HK-2 (cell line): ENCODE measurements around the gene METTL25B.

ENCODE experiments used
- DNase-seq: peaks from one replicate; pipeline ENCODE4 v3.0.0-alpha.2; 2018; ENCODE audit not compliant: unreplicated experiment

METTL25B gene

DNA sequence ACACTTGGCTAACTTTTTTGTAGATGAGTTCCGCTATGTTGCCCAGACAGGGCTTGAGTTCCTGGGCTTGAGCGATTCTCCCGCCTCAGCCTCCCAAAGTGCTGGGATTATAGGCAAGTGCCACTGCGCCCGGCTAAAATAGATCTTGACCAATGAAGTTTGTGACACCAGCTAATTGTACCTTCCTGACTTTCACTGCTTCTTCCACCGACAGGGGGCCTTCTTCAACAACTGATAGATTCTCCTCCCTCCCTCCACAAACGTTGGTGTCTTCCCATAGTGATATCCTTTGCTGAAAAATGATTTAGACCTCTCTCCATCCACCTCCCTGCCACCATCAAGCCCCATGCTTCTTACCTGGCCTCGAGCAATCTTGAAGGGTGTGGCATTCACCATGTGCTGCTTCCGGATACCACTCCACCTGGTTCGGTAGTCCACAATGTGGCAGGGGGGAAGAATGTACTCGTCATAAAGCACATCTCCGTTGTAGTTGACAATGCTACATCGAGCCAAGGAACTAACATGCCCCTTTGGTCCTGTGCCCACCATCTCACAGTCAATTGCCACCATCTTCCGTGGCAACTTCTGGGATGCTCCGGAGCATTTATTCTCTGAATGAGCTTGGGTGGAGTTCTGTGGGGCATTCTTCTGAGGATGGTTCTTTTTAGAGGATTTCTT lies 1.6 kb upstream of the METTL25B start:
- peak; percentile 57 for DNase-seq

DNA sequence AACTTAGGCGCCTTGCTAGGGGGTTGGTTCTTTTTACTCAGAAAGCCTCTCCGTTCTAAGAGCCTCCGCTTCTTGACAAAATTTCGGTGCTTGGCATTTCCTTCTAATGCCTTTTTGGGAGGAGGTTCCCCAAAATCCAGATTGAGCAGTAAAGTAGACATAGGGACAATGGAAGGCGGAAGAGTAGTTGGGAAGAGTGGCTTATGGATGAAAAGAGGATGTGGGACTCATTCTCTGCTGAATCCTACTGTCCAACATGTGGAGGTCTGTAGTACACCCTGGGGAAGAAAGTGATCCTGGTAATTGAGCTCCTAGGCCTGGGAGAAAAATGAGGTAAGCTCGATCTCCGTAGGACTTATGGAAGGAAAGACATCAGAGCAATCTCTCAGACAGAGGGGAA lies 777 bp upstream of the METTL25B start:
- no peak for DNase-seq

DNA sequence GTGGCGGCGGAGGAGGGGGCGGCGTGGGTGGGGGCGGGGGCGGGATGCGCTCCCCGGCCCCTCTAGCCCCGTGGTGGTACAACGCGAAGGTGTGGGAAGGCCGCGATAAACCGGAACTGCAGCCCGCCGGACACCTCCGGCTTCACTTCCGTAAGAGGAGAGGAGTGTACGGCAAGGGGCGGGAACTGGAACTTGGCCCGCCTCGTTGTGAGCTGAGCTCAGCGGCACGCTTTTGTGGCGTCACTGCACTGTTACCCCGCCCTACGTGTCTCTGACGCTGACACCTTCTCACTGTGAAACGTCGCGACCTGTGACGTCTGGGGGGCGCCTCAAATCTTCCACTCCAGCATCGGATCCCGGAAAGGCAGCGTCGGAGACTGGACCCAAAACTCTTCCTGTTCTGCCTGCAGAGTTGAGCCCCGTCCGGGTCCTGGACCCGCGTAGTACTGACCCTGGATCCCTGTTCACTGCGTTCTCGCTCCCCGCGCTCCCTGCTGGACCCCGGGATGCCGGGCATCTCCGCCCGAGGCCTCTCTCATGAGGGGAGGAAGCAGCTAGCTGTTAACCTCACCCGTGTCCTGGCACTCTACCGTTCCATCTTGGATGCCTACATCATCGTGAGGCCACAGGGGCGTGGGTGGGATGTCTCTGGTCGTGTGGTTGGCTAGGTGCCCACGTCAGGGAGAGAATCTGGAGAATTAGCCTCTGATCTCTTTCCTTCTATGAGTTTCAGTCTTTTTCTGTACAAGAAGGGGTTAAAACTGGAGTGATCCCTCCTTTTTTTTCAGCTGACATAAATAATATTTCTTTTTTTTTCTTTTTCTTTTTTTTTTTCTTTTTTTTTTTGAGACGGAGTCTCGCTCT lies 562 bp downstream of the METTL25B start, which contains the start of gene ISG20L2:
Gene ISG20L2, minus strand, starts transcription at position 168 of the 864 bp plus-strand sequence. CDS start 1,114 bp downstream, outside the sequence.
- DNase-seq = peak; percentile 93

DNA sequence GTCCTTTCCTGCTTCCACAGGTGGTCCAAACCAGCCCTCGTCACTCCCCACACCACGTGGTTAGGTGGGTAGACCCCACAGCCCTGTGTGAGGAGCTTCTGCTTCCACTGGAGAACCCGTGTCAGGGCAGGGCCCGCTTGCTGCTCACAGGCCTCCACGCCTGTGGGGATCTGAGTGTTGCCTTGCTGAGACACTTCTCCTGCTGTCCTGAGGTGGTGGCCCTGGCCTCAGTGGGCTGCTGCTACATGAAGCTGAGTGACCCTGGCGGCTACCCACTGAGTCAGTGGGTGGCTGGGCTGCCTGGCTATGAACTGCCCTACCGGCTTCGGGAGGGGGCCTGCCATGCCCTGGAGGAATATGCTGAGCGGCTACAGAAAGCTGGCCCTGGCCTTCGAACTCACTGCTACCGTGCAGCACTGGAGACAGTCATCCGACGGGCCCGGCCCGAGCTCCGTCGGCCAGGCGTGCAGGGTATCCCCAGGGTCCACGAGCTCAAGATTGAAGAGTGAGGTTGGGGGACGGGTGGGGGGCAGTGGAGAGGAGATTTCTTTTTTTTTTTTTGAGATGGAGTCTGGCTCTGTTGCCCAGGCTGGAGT lies 5.8 kb downstream of the METTL25B start:
- DNase-seq = no peak

DNA sequence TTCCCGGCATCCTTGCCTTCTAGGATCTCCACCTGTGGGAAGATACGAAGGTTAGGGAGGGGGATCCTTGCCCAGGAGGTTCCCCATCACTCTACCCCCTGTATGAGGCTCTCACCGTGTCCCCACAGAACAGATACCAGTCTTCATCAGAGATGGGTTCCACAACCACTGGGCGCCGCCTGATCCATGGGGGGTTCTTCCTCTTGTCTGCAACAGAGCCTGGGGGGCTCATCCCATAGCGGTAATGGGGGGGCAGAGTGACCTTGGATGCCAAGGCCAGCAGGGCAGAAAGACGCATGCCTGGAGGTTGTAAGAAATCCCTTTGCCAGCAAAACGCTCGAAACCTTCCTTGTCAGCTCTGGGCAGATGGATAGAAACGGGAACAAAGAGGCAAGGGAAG lies 10.1 kb downstream of the METTL25B start:
- DNase-seq = no peak

DNA sequence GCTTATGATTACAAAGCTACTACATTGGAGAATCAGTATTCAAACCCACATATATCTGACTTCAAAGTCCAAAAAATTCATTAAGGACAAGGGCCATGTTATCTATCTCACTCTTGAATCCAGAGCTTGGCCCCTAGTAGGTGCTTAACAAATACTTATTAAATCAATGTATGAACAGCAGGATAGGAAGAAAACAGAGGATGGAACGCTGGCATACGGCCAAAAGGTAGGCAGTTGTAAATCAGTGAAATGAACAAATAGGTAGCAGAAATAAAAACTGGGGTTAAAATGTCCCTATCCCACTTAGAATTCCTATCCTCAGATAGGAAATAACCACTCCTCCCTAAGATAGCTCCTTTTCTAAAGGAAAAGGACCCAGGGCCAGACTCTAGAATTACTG lies 10.6 kb downstream of the METTL25B start:
- no peak for DNase-seq

DNA sequence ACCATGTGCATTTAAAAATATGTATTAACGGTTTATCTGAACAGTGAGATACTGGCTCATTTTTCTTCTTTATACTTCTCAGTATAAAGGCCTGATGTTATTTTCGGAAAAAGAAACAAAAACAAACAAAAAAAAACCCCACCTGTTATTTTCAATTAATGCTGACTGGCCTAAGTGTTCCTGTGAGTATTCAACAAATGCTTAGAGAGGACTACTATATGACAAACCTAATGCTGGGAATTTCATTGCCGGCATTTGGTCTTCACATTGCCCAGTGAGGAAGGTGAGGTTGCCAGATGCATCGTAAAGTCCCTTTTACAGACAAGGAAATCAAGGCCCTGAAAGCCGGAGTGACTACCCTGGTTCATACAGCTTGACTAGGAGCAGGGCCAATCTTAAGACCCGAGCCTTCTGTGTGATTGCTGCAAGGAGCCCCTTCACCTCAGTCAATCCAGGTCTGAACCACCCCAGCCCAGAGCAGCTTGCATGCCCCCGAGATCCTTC lies 12.0 kb downstream of the METTL25B start:
- DNase-seq = no peak

DNA sequence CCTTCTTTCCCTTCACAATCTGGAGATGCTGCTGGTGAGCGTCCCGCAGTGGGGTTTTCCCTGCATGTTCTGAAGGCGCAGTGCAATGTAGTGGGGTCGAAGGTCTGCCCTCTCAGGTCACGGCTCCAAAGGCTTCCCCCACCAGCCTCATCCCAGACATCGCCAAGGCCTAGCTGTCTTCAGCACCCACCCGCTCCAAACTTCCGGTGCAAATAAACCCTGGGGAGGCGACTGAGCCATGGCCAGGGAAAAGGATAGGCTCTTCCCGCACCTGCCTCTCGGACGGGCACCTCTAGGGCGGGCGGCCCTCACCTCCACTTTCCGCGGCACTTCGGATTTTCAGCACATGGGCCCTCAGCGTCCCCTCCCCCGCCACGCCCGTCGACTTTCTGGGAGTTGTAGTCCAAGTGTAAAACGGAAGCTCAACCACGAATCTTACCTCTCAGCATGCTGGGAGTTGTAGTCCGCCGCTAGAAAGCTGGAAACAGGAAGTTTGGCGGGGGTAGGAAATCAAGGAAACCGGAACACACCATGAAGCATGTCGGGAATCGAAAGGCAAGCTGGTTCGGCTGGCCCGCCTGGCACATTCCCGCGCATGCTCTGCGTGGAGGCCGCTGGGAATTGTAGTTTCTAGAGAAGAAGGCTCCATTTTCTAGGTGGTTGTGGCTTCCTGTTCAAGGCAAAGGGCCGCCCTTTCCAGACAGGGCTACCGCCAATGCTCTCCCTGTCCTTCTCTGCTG lies 12.6 kb downstream of the METTL25B start, which contains the start of gene MRPL24:
Gene MRPL24, minus strand, starts transcription at position 348 of the 740 bp plus-strand sequence. CDS start 2,384 bp downstream, outside the sequence.
- DNase-seq = peak; percentile 99

DNA sequence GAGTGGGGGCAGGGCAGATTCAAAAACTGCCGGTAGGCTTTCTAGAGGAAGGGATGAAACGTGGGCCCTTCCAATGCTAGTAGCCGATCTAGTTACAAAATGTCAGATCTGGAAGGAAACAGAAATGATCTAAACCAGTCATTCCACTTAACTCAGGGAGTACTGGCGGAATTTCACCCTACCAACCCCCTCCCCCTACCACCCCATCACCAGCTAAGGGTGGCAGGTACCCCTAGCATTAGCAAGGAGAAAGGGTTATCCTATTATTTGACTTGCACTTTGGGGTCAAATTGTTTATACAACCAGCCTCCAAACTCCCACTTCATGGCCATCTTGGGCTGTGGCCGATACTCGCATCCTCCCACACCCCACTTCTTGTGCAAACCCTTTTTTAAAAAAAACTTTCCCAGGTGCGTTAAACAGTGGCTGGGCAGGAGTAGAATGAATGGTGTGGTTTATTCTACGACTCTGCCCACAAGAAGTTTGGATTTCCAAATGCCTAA lies 13.3 kb downstream of the METTL25B start:
- no peak for DNase-seq

DNA sequence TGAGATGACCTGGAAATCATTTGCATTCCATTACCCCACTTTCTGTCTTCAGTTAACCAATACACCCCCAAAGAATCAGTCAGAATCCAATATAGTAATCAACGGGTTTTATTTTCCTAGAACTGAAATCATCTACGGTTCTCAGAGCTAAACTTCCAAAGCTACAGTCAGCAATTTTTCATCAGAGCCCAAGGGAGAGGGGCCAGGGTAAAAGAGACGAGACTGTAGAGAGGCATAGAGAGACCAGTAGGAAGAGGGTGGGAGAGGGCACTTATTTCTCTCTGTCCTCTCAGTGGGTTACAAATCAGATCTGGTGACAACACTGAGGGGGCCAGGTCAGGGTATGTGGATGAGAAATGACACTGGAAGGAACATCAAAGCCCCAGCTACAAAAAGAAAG lies 13.7 kb downstream of the METTL25B start:
- no peak for DNase-seq

DNA sequence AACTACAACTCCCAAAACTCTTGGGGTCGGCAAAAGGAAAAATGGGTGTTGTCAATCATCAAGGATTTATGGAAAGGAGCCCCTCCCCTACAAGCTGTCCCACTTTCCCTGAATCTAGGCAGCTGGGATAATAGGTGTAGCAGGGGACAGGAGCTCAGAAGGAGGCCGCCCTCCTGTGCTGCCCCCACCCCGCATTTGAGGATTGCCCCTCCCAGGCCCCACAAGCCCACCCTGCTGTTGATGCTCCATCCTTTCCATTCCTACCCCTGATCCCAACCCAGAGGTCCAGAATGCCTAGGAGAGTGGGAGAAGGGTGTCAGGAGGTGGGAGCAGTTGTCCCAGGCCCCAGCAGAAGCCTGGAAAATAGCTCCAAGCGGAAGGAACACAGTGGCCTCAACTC lies 14.5 kb downstream of the METTL25B start:
- DNase-seq = no peak

DNA sequence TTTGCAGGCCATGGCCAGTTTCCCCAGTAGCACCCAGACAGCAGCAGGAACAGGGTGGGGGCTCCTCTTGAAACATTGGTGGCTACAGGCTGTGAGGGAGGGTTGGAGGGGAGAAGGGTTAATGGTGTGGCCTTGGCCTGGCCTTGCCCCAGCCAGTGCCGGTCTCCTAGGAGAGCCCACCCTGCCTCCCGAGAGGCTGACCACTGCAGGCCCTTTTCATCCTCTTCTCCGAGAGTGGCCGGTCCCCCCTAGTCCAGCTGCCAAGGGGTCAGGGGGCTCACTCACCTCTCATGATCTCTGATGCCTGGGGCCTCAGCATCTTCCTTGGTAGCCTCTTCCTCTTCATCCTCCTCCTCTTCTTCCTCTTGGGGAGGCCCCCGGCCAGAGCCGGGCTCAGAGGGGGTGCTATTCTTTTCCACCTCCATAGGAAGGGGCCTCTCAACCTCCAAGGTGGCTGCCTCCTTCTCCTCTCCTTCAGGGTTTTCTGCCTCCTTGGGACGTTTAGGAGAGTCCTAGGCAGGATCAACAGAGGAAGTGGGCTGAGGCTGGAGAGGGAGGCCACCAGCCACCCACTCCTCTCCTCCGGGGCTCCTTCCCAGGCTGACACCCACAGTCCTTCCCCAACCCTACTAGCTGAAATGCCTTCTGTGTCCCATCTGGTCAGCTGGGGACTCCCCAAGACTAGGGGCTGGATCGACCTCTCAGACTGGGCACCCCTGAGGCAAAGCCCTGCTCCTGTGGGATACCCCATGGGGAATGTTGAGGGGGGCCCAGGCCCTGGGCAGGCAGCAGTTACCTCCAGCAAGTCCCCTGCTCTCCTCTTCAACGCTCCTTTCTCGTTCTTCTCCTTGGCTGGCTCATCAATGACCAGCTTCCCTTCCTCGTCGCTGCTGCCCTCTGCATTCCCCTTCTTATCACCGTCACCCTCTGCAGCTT lies 15.4 kb downstream of the METTL25B start:
- no peak for DNase-seq

DNA sequence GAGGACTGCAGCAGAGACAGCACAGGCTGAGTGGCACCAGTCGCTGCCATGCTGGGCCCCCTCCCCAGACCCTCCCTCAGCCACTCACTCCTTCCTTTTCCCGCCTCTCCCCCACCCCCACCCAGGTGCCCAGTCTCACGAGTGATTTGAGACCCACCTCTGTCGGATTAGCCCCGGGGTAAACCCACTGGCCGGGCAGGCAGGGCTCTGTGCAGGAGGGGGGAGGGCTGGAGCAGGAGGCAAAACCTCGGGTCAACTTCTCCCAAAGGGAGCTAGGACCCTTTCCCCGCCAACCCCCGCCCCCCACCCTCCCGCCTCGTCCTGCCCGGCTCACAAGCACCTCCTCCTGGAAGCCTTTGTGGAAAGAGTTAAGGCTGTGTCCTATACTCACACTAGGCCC lies 16.1 kb downstream of the METTL25B start:
- no peak for DNase-seq

DNA sequence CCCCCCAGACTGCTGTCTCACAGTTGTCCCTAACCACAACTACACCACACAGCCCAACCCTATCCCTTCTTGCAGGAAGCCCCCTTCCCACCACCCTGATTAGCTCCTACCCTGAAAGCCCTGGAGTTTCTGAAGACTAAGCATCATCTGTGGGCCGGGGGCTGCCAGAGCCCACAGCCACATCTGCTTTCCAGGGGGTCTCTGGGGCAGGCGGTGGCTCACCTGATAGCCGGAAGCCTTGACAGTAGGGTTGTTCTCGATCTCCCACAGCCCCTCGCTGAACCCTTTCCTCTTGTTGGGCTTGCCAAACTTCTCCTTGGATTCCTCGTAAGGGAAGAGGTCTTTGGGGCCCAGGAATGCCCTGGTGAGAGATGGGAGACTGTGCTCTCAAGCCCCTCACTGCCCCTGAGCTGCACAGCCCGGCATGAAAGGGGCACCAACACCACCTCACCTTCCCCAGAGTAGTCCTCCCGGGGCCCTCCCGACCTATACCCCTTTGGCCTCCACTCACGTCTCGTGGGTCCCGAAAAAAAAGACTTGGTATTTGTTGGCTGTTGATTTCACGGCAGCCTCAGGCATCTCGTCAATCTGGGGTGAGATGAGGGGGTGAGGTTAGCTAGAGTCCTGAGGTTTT lies 16.6 kb downstream of the METTL25B start:
- DNase-seq = no peak

DNA sequence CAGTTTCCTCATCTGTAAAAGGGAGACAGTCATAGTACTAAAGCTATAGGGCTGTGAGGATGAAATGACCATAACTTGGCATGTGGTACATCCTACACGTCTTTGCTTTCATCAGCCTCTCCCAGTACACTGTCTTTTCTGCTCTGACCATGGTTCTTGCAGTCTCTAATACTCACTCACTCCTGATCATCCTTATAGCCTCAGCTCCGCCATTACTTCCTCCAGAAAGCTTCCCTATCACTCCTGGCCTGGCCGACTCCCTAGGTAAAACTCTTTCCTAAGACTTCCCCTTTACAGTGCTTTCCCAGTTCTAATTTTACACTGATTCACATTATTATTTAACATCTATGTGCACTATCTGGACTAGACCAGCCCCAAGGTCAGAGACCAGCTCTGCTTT lies 17.6 kb downstream of the METTL25B start:
- no peak for DNase-seq

DNA sequence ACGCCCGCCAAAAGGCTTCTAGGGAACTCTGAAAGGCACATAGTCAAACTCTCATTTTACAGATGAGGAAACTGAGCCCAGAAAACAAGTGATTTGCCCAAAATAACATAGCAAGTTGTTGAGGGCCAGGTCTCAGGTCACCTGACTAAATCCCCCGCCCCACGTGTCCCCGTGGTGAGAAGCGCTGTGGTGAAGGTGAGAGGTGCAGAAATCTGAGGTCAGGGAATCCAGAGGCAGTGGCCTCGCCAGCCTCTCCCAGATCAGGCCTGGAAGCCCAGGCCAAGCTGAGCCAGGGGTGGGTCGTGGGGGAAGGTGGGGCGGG lies 18.1 kb downstream of the METTL25B start:
- DNase-seq = no peak

DNA sequence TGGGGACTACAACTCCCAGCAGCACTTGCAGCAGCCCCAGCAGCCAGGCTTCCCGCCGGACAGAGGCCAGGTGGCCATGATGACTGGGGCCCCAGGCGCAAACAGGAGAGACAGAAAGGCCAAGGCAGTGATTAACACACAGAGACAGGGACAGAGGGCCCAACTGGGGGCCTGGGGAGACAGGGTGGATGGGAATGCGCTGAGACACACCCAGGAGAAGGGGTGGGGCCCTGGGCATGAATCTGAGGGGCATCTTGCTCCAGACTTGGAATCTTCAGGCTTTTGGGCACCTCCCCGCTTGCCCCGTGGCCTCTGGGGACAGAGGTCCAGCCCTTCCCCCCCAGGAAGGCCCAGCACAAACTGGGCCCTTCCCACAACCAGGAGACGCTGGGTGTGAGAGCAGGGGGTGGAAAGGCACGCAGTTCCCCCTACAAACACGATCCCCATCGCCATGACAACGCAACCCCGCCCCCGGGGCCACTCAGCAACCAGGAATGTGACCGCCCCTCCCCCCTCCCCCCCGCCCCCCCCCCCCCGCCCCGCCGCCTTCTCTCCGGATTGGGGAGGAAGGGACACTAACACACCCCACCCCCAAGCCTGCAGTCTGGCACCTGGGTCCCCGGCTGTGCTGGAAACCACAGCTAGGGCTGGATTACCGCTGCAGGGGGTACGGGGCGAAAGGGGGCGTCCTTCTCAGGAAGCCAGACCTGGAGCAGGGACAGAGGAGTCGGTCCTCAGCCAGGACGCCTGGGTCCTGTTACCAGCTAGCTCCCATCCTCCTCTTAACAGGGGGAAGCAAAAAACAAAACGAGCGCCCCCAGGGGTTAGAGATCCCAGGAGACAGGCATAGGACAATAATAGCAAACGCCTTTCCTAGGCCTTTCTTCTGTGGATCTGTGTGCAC lies 18.7 kb downstream of the METTL25B start:
- peak; percentile 97 for DNase-seq

DNA sequence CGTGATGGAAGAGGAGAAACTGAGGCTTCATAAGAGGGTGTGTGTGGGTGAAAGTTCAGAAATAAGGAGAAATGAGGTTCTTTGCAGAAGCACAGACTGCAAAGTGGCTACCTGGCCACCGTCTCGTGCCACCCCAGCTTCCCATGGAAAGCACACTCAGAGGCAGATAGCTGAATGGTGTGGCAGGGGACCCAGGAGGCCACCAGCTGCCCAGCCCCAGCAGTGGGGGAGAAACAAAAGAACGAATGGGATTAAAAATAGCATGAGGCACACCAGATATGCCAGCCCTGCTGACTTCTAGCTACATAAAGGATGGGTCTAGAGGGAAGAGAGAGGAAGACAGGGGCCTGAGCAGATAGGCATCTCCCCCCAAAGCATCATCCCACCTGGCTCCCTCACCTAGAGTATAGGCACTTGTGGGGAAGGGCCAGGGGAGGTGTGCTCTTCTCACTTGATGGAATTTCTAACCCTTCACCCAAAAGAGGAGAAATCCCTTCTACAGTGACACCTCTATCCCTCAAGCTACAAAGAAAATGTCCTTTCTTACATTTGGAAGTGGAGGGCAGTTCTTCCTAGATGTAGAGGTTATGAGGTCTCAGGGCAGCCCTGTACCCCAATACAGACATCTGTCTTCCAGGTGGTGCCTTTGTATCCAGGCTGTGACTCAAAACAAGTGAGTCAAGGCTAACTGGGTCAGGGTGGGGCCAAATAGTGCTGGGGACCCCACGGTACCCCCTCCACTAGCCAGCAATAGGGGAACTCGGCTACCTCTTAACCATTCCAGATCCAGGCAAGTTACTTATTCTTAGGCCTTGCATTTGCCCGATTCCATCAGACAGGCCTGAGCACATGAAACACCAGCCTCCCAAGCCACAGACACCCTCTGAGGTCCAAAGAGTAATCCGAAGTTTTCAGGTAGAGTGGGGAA lies 19.7 kb downstream of the METTL25B start:
- peak; percentile 24 for DNase-seq
